ENCODE measurements around the gene MGLL.

DNA sequence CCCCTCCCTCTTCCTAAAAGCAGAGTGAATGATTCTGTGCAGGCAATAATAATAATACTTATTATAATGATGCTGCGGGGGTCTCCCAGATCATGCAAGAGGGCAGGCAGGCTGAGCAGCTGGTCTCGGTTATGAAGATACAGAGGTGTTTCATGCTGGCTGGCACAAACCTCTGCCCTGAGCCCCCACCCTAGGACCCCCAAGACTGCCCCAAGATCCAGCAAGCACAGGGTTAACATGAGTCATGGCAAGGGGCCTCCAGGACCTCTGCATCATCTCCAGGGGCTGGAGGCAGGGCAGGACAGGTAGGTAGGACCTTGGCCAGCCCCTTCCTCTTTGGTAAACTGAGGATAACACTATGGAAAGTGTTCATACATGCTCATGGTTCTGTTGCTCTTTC lies 2.7 kb downstream of the MGLL start:
- TF ChIP-seq, protein P1, sequence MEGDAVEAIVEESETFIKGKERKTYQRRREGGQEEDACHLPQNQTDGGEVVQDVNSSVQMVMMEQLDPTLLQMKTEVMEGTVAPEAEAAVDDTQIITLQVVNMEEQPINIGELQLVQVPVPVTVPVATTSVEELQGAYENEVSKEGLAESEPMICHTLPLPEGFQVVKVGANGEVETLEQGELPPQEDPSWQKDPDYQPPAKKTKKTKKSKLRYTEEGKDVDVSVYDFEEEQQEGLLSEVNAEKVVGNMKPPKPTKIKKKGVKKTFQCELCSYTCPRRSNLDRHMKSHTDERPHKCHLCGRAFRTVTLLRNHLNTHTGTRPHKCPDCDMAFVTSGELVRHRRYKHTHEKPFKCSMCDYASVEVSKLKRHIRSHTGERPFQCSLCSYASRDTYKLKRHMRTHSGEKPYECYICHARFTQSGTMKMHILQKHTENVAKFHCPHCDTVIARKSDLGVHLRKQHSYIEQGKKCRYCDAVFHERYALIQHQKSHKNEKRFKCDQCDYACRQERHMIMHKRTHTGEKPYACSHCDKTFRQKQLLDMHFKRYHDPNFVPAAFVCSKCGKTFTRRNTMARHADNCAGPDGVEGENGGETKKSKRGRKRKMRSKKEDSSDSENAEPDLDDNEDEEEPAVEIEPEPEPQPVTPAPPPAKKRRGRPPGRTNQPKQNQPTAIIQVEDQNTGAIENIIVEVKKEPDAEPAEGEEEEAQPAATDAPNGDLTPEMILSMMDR (IDR thresholded peaks at IDR 0.05; ENCODE audit: low read length) = no peak
- TF ChIP-seq EZH2phosphoT487 (IDR thresholded peaks at IDR 0.05; ENCODE audit: low read length) (no peak), EZH2 (optimal IDR thresholded peaks at IDR 0.05; ENCODE audit: low read depth, low read length) (no peak)

Data from MM.1S (cell line).